ENCODE results near the gene PRAMEF14.
"Not testable (repeated sequence)": the region's sequence is repeated elsewhere in the genome, so short reads cannot be mapped to it uniquely, and the experiment has no call there.

The PRAMEF14 gene, protein sequence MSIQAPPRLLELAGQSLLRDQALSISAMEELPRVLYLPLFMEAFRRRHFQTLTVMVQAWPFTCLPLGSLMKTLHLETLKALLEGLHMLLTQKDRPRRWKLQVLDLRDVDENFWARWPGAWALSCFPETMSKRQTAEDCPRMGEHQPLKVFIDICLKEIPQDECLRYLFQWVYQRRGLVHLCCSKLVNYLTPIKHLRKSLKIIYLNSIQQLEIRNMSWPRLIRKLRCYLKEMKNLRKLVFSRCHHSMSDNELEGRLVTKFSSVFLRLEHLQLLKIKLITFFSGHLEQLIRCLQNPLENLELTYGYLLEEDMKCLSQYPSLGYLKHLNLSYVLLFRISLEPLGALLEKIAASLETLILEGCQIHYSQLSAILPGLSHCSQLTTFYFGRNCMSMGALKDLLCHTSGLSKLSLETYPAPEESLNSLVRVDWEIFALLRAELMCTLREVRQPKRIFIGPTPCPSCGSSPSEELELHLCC

DNA sequence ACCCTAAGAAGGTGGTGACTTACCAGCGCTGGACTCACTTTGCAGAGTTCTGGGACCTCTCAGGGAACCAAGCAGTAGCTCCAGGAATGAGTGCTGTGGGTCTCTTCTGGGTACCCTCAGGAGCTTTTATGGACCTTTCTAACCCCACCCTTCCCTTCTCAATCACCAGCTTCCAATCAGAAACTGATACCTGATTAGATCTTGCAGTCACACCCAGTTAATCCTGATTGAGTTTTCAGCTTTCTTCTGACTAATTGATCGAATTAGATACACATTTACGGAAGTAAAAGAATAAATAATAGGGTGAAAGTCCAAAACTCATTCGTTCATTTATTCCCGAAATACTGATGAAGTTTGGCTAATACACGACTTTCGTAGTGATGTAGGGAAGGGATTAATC is at the start of gene PRAMEF14:
Gene PRAMEF14, minus strand, starts transcription at position 101 of the 400 bp plus-strand sequence. CDS start 1,820 bp downstream, outside the sequence.
- not testable (repeated sequence) for DNase-seq

DNA sequence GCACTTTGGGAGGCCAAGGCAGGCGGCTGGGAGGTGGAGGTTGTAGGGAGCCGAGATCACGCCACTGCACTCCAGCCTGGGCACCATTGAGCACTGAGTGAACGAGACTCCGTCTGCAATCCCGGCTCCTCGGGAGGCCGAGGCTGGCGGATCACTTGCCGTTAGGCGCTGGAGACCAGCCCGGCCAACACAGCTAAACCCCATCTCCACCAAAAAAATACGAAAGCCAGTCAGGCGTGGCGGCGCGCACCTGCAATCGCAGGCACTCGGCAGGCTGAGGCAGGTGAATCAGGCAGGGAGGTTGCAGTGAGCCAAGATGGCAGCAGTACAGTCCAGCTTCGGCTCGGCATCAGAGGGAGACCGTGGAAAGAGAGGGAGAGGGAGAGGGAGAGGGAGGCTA is 48.4 kb upstream of the PRAMEF14 start:
- not testable (repeated sequence) for DNase-seq

DNA sequence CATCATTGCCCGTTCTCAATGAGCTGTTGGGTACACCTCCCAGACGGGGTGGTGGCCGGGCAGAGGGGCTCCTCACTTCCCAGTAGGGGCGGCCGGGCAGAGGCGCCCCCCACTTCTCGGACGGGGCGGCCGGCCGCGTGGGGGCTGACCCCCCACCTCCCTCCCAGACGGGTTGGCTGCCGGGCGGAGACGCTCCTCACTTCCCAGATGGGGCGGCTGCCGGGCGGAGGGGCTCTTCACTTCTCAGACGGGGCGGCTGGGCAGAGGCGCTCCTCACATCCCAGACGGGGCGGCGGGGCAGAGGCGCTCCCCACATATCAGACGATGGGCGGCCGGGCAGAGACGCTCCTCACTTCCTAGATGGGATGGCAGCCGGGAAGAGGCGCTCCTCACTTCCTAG is 47.8 kb upstream of the PRAMEF14 start:
- not testable (repeated sequence) for DNase-seq

DNA sequence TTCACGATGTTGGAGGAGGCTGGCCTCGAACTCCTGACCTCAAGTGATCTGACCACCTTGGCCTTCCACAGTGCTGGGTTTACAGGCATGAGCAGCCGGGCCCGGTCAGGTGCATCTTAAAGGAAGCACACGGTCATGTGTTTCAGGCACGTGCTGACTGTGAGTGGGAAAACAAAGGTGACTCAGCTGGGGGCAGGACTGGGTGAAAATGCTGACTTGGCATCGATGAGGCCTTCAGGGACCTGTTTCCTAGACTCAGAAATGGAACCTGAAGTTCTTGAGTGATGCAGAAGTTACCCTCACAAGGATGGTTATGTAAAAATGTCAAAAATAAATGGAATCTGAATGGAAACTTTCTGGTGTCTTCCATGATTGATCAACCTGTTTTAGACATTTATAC is 46.1 kb upstream of the PRAMEF14 start:
- DNase-seq: not testable (repeated sequence)

DNA sequence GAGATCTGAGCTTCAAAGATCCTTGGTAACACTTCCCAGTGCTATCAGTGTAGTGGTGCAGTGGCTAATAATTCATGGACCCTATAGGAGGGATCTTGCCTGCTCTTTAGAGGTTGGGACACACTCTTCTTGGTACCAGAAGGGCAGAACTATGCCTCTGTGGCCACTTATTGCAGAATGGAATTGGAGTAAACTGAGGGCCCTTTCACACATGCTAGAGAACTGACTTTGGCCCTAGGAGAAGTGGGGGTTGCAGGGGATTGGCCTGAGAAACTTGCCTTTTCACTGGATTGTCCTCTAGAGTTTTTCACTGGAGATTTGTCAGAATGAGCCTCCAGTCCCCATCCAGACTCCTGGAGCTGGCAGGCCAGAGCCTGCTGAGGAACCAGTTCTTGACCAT is 42.4 kb upstream of the PRAMEF14 start, which contains the start of gene PRAMEF17:
Gene PRAMEF17, plus strand, starts transcription at position 301 of the 400 bp plus-strand sequence. Its CDS starts 26 bp downstream, at position 327.
- DNase-seq: not testable (repeated sequence)

DNA sequence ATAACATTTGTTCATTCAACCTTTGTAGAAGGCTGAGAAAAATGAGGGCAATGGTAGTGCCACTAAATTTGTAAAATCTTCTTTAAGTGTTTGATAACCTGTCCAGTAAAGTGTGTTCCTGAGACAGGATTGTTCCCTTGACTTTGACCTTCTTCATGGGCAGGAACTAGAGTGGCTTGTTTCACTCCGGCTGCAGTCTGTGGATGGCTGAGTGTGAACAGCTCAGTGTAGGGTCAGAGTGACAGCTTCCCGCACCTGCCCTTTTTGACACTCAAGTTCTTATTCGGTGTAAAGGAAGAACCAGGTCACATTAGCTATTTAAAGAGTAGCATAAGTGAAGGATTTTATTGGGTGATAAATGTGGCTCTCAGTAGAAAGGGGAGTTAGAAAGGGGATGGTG is 33.4 kb upstream of the PRAMEF14 start:
- DNase-seq: not testable (repeated sequence)

DNA sequence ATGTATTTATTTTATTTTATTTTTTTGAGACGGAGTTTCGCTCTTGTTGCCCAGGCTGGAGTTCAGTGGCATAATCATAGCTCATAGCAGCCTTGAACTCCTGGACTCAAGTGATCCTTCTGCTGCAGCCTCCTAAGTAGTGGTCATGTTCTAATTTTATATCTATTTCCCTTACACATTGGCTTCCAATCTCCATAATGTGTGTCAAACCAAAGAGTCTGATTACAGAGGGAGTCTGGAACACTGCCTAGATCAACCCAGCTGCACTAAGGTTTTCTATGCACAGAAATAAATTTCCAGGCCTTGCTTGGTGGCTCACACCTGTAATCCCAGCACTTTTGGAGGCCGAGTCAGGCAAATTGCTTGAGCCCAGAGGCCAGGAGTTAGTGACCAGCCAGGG is 32.0 kb upstream of the PRAMEF14 start:
- not testable (repeated sequence) for DNase-seq

DNA sequence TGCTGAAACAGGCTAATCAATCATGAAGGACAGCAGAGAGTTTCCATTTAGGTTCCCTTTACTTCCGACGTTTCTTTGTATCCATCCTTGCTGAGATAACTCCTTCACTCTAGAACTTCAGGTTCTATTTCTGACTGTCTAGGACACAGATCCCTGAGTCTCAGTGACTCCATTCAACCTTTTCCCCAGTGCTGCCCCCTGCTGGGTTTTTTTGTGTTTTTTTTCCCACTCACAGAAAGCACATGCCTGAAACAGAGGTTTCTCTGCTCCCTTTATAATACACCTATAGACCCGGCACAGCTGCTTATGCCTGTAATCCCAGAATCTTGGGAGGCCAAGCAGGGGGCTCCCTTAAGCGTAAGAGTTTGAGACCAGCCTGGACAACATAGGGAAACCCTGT is 21.6 kb upstream of the PRAMEF14 start:
- DNase-seq: not testable (repeated sequence)

DNA sequence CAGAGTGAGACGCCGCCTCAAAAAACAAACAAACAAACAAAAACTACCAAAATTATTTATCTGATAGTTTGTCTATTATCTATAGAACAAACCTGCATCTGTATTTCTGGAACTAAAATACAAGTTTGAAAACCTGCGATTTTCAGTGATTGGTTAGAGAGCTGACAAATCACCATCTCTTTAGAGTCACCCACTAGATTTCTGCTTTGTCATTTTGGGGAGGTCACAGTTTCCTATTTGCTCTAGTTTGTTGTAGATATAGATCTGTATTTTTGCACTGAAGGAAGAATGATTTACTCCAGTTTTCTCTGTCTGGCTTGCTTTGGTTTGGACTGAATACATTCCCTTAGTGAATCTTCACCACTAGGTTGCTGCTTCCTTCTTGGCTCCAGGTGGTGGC is 19.6 kb upstream of the PRAMEF14 start:
- not testable (repeated sequence) for DNase-seq

DNA sequence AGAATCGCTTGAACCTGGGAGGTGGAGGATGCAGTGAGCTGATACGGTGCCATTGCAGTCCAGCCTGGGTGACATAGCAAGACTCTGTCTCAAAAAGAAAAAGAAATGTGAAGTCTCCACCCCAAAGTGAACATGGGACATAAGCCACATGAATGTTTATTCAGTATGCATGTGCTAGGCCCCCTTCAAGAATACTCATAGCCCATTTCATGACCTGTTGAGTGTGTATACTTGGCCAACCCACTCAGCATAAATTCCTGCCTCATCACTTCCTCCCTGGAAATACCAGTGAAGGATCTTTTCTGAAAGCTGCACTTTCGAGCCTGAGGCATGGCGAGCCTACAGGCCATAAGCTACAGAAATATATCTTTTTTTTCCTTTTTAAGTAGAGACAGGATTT is 18.0 kb upstream of the PRAMEF14 start:
- DNase-seq: not testable (repeated sequence)

DNA sequence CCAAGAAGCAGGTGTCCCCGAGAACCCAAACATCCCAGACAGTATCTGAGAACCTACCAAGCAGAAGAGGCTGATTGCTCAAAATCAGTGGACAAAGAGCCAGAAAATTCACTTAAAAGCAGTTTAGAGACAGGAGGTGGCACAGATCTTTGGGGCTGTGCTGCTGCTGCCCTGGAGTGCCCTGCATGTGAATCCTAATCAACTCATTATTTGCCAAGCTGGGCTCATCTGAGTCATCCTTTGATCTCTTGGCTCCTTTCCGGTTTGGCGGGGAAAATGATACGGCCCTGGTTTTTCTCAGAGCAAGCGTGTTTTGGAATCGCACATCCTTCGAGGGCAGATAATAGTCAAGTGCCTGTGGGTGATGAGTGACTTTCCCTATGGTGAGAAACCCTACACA is 15.4 kb upstream of the PRAMEF14 start:
- not testable (repeated sequence) for DNase-seq

DNA sequence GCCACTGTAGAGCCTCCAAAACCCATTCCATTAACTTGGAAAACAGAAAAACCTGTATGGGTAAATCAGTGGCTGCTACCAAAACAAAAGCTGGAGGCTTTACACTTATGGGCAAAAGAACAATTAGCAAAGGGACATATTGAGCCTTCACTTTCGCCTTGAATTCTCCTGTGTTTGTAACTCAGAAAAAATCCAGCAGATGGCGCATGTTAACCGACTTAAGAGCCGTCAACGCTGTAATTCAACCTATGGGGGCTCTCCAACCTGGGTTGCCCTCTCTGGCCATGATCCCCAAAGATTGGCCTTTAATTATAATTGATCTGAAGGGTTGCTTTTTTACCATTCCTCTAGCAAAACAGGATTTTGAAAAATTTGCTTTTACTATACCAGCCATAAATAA is 9.8 kb upstream of the PRAMEF14 start:
- DNase-seq: peak in 1 of 2 experiments; percentile 43

DNA sequence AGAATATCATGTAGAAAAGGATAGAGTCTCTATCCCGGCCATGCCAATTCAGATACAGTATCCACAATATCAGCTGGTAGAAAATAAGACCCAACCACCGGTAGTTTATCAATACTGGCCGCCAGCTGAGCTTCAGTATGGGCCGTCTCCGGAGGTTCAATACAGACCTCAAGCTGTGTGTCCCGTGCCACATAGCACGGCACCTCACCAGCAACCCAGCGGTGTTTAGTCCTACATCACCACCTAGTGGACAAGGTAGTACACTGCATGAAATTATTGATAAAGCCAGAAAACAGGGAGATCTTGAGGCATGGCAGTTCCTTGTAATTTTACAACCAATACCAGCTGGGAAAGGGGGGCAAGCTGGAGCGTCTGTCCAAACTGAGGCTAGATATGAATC is 7.5 kb upstream of the PRAMEF14 start:
- DNase-seq: not testable (repeated sequence)

DNA sequence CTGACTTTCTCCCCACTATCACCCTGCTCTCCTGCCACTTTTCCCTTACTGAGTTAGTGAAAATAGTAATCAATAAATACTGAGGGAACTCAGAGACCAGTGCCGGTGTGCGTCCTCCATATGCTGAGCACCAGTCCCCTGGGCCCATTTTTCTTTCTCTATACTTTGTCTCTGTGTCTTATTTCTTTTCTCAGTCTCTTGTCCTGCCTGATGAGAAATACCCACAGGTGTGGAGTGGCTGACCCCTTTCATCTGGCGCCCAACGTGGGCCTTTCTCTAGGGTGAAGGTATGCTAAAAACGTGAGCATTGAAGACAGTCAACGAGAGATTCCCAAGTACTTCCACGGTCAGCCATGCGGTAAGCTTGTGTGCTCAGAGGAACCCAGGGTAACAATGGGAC is 6.5 kb upstream of the PRAMEF14 start:
- DNase-seq: not testable (repeated sequence)

DNA sequence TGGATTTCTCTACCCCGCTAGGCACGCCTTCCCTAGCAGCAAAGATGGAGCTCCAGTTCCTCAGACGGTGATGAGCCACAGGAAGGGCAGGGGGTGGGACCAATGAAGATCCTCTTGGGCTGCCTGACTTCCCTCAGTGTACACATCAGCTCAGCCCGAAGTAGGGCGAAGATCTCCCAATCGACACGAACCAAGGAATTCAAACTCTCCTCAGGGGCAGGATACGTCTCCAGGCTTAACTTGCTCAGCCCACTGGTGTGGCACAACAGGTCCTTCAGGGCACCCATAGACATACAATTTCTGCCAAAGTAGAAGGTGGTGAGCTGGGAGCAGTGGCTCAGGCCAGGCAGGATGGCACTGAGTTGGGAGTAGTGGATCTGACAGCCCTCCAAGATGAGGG is 4.4 kb downstream of the PRAMEF14 start:
- DNase-seq: not testable (repeated sequence)

DNA sequence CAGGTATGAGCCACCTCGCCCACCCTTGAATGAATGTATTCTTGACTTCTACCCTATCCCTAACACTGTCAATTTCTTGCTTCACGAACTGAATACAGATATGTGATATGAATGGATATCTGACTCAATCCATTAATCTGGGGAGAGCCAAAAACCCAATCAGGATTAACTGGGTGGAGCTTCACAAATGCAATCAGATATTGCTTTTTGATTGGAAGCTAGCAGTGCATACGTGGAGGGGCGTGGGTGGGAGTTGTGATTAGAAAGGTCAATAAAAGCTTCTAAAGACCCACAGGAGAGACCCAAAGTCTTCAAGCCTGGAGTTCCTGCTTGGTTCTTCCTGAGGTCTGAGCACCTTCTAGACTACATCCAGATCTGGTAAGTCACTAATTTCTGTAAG is 31.7 kb downstream of the PRAMEF14 start, which contains the start of gene PRAMEF15:
Gene PRAMEF15, plus strand, starts transcription at position 301 of the 400 bp plus-strand sequence. CDS start 2,827 bp downstream, outside the sequence.
- not testable (repeated sequence) for DNase-seq

DNA sequence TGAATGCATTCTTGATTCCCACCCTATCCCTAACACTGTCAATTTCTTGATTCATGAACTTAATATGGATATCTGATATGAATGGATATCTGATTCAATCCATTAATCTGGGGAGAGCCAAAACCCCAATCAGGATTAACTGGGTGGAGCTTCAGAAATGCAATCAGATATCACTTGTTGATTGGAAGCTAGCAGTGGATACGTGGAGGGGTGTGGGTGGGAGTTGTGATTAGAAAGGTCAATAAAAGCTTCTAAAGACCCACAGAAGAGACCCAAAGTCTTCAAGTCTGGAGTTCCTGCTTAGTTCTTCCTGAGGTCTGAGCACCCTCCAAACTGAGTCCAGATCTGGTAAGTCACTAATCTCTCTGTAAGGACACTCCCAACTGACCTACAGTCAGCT is 43.7 kb downstream of the PRAMEF14 start, which contains the start of gene PRAMEF33:
Gene PRAMEF33, plus strand, starts transcription at position 301 of the 400 bp plus-strand sequence. CDS start 2,416 bp downstream, outside the sequence.
- not testable (repeated sequence) for DNase-seq

DNA sequence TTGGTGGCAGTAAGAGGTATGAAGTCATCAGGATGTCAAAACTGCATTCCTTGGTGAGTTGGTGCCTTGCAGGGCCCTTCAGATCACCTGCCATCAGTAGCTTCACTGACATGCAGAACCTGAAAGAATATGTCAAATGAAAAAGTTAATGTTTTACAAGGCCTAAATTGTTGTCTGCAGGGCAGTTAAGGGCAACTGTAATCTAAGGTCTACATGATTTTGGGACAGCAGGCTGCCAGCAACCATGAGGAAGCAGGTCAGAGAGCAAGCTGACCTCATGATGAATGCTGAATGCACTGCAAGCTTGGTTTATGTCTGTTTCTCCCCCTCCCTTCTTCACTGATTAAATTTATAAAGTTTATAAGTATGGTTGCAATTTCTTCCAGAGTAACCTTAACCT is 44.7 kb downstream of the PRAMEF14 start:
- DNase-seq: not testable (repeated sequence)

DNA sequence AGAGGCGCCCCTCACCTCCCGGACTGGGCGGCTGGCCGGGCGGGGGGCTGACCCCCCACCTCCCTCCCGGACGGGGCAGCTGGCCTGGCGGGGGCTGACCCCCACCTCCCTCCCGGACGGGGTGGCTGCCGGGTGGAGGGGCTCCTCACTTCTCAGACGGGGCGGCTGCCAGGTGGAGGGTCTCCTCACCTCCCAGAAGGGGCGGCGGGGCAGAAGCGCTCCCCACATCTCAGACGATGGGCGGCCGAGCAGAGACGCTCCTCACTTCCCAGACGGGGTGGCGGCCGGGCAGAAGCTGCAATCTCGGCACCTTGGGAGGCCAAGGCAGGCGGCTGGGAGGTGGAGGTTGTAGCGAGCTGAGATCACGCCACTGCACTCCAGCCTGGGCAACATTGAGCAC is 48.2 kb downstream of the PRAMEF14 start:
- not testable (repeated sequence) for DNase-seq

DNA sequence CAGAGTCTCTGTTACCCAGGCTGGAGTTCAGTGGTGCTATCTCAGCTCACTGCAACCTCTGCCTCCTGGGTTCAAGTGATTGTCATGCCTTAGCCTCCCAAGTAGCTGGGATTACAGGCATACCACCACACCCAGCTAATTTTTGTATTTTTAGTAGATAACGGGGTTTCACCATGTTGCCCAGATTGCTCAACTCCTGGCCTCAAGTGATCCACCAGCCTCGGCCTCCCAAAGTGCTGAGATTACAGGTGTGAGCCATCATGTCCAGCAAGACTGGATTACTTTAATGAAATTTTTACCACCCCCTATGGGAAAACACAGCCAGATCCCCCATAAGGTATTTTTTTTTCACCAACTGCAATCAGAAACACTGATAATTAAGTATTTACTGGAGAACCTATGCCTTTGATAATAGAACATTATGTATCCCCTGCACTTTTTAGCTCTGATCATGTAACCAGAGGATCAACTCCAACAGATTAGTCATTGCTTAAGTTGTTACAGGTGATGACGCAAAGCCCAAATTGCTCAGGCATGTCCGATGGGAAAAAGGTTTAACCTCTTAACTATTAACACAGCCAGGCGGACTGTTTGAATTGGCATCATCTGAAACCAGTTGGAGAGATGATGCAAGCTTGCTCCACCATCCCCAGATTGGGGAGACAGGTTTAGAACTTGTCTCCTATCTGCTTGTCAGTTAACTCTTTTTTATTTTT is 49.6 kb downstream of the PRAMEF14 start:
- DNase-seq: not testable (repeated sequence)
